GM19372 (cell line): Measurements from ENCODE around the gene ITPR2.
A peak's percentile ranks its signal among the peaks of the same experiment; 100 is the strongest.
"Not testable (repeated sequence)": the region's sequence is repeated elsewhere in the genome, so short reads cannot be mapped to it uniquely, and the experiment has no call there.

ENCODE experiments used
- ATAC-seq: cut with Tn5 transposase; IDR thresholded peaks from one replicate; pipeline ENCODE4 v1.9.1; 2021; ENCODE audit warnings: mild to moderate bottlenecking, low read depth, moderate library complexity; ENCODE audit not compliant: unreplicated experiment

The ITPR2 gene

GRCh38 chr12:26435069-26435404 is 398.0 kb downstream of the ITPR2 start:
- no peak for ATAC-seq

GRCh38 chr12:26434299-26435068 is 398.5 kb downstream of the ITPR2 start:
- ATAC-seq = no peak

DNA sequence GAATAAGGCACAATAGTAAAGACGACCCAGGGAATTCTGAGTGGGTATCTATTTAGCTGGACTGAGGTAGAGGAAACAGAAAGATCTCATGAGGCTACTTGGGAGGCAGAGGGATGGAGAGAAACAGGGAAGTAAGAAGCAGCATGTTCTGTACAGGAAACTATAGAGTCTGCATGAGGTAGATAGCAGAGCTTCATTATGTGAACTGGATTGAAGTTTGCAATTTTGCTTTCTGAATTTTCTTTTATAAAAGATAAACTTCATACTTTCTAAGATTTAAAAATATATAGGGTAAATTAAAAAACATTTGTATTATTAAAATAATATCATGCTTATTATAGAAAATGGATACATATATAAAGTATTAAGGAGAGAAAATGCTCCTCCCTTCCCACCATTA is 399.3 kb downstream of the ITPR2 start:
- not testable (repeated sequence) for ATAC-seq

DNA sequence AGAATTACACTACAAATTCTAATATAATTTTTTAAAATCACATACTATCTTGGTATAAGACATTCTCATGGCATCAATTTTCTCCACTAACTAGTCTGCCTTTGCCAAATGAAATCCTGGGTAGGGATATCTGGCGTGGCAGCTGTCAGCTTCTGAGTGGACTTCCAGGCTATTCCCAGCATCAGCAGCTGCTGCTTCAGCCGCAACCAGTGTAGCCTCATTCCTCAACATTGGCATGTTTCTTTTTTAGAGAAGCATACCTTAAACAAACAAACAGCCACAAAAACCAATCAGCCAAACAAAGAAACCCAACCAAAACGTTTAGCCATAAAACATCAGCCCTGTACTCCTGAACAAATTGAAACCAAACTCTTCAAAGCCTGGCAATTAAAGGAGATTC is 401.8 kb downstream of the ITPR2 start:
- ATAC-seq = no peak

- ATAC-seq = not testable (repeated sequence)
Observed at GRCh38 chr12:26430596-26430995, 402.4 kb downstream of the ITPR2 start.

GRCh38 chr12:26429070-26429691 is 403.8 kb downstream of the ITPR2 start:
- ATAC-seq = no peak

GRCh38 chr12:26428420-26428819 is 404.6 kb downstream of the ITPR2 start:
- no peak for ATAC-seq

GRCh38 chr12:26426652-26427051 is 406.3 kb downstream of the ITPR2 start:
- no peak for ATAC-seq

DNA sequence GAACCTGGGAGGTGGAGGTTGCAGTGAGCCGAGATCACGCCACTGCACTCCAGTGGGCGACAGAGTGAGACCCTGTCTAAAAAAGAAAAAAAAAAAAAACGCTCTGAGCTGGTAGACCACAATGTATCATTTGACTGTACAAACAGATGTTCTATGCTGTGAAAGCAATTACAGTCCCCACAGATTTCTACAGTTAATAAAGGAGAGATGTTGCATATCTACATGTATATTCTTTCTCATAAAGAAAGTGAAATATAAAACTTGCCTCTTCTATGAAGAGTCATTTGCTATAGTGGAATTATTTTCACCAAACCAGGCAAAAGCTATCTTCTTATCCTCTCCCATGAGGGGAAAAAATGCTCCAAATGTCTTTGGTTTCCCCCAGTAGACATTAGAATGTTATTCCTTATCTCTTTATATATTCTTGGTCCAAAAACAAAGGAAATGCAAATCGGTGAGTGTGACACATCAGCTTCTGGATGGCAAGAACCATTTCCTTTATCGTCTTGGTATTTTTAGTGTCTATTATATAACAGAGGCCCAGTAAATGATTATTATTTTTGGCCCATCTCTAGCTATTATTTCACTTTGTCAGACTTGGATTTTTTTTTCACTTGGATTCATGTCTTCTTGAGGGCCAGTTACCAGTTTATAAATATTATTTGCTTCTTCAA is 407.3 kb downstream of the ITPR2 start:
- ATAC-seq = no peak

- ATAC-seq = no peak
Observed at GRCh38 chr12:26422839-26423398, 410.1 kb downstream of the ITPR2 start.

- no peak for ATAC-seq
Observed at GRCh38 chr12:26416550-26416949, 416.4 kb downstream of the ITPR2 start.

- no peak for ATAC-seq
Observed at GRCh38 chr12:26410689-26411088, 422.3 kb downstream of the ITPR2 start.

DNA sequence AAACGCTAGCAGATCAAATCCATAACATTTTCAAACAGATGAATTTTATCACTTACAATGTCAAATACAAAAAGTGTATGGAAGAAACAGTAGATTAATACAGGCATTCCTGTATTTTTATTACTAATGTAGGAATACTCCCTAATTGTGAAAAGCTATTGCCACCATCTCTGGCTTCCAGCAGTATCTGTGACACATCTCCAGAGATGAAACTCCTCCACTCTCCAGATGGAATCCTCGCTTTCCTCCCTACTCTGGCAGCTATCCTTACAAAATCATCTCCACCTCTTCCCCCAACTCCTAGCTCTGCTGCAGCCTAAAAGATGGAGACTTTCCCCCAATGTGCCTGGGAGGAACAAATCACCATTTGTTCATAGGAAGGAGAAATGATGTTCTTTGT is 426.2 kb downstream of the ITPR2 start:
- ATAC-seq = no peak

DNA sequence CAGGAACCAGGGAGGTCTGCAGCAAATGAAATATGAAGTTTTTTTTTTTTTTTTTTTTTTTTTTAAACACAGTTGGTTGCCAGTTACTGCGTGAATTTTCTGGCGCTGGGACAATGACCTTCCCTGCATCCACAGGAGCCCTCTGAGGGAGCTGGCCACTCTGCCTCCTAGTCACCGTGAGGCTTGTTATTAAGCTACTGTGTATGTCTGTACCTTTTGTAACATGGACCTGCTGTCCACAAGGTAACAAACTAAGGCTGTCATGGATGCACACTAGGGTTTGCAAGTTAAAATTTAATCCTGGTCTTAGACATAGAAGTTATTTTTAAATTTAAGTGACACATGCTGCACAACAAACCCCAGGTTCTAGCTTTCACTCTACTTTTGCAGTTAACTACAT is 426.6 kb downstream of the ITPR2 start:
- no peak for ATAC-seq

GRCh38 chr12:26403601-26404000 is 429.4 kb downstream of the ITPR2 start:
- no peak for ATAC-seq

DNA sequence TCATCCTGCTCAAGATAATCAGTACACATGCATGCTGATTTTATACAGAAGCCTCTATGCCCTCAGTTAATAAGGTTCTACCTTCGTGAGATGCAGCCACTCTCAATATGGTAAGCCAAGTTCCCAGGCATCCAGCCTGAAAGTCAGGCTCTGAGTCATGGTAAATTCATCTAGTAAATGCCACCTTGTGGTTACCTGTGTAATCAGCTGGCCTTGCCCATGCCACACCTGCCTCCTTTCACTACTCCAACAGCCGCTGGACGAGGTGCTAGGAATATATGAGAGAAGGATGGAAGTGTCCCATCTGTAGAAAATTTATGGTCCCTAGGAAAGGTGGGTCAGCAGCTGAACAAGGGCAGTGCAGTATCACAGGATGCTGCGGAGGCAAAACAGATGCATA is 430.3 kb downstream of the ITPR2 start:
- no peak for ATAC-seq

DNA sequence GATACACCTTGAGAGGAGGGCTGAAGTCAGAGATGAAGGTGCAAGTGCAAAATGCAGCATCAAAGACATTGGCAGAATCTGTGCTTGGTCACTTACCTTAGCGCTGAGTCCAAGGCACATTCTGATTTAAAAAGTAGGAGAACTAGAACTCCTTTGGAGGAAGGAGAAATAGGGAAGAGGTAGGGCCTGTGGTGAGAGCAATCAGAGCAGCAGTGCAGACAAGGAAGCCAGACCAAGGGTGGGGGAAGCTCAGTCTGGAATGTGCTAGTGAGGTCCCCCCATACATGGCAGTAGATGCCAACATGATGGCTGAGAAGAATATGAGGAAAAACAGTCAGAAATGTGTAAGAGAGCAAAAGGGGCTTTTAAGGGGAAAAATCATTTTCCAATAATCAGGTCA is 431.1 kb downstream of the ITPR2 start:
- ATAC-seq = no peak

GRCh38 chr12:26400627-26401026 is 432.4 kb downstream of the ITPR2 start:
- no peak for ATAC-seq

- no peak for ATAC-seq
Observed at GRCh38 chr12:26399381-26399780, 433.6 kb downstream of the ITPR2 start.

GRCh38 chr12:26396402-26396801 is 436.6 kb downstream of the ITPR2 start:
- peak; percentile 64 for ATAC-seq

DNA sequence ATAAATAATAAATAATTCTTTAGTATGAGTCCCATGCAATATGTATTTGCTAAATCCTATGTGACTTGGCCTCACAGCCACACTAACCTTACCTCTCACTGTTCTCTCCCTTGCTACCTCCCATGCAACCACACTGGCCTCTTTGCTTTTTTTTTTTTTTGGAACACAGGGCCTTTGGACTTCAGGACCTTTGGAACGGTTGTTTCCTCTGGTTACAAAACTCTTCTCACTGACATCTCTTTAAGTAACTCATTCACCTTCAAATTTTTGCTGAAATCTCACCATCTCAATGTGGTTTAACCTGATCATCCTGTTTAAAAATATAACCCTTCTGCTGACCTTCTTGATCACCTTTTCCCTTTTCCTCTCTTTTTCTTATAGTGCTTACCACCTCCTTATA is 443.7 kb downstream of the ITPR2 start:
- ATAC-seq = no peak
